Lower leg skin (tissue), 4 donors: Measurements from ENCODE around the gene BBOF1. TPM values are rescaled to one million over a fixed set of nuclear protein-coding genes. Genes with fewer than 3 reads are reported as not detected.
A peak's percentile ranks its signal among the peaks of the same experiment; 100 is the strongest.

Source experiments
- DNase-seq, 2 donors: peaks; one replicate each; pipeline ENCODE4 v3.0.0-alpha.2; 2019; ENCODE audit warnings: low spot score in 2 of 2
- H3K4me3 ChIP-seq: fragments of 200-600 bp; sonication (generic); 2 replicates; pipeline ENCODE4 v1.5.1; 2017; ENCODE audit warnings: mild to moderate bottlenecking, low read depth; ENCODE audit not compliant: poor library complexity, severe bottlenecking
- POLR2A ChIP-seq, 2 donors: fragments of 450-650 bp; IDR thresholded peaks; one replicate each; pipeline ENCODE4 v1.6.1; 2016 to 2017; ENCODE audit warnings: antibody characterized with exemption in 2 of 2, mild to moderate bottlenecking in 1 of 2, moderate library complexity in 1 of 2
- WGBS, 2 donors: methylation state at CpG; one replicate each; pipeline ENCODE4 v1.1.5; 2018; 5-methylcytosine and 5-hydroxymethylcytosine counted together
- intact Hi-C: fragments of 100-400 bp; cut with DNase I; formaldehyde crosslinking; loops from one replicate; pipeline ENCODE4 v1.15.0; 2023; ENCODE audit warnings: low total_unique reads
- total RNA-seq, 4 donors: library from RNA; depleted of rRNA; stranded (reverse); fragments of >200 nt; gene quantifications; one replicate each; pipeline ENCODE4 v1.1.0, GENCODE V29; 2016
- TF ChIP-seq, protein P1 (sequence below), 3 donors: fragments of 450-650 bp; IDR thresholded peaks; one replicate each; pipeline ENCODE4 v1.5.1; 2016; ENCODE audit warnings: antibody characterized with exemption in 3 of 3, mild to moderate bottlenecking in 3 of 3, moderate library complexity in 2 of 3

Gene BBOF1
- total RNA-seq, 4 donors from 2014 or later, result 2.1 to 9.1 (median 3.7) TPM

DNA sequence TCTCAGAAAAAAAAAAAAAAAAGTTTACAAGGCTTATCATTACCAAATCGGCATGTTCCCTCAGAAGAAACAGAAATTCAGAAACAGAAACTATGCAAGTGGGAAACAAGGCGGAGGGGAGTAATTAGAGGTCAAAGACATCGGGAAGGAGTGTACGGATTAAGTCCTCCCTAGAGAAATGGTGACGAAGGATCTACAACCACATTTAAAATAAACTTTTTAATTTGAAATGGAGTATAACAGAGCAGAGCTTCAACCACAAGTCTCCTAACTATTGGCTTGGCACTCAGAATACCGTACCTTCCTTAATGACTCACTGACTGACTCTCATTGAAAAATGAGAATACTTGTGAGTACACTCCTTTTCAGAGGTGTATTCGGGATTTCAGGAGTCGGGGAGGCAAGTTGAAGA lies 969 bp upstream of the BBOF1 start:
- TF ChIP-seq, protein P1, sequence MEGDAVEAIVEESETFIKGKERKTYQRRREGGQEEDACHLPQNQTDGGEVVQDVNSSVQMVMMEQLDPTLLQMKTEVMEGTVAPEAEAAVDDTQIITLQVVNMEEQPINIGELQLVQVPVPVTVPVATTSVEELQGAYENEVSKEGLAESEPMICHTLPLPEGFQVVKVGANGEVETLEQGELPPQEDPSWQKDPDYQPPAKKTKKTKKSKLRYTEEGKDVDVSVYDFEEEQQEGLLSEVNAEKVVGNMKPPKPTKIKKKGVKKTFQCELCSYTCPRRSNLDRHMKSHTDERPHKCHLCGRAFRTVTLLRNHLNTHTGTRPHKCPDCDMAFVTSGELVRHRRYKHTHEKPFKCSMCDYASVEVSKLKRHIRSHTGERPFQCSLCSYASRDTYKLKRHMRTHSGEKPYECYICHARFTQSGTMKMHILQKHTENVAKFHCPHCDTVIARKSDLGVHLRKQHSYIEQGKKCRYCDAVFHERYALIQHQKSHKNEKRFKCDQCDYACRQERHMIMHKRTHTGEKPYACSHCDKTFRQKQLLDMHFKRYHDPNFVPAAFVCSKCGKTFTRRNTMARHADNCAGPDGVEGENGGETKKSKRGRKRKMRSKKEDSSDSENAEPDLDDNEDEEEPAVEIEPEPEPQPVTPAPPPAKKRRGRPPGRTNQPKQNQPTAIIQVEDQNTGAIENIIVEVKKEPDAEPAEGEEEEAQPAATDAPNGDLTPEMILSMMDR (IDR thresholded peaks at IDR 0.05), result no peak
- TF ChIP-seq POLR2A (IDR thresholded peaks at IDR 0.05), result no peak
- intact Hi-C loops, result no loop called here
- no peak for DNase-seq
- H3K4me3 ChIP-seq, result peak overlapping the region; percentile 88
- WGBS, 2 donors, result 0 to 2% methylated on average over 8 of the region's 8 CpGs

DNA sequence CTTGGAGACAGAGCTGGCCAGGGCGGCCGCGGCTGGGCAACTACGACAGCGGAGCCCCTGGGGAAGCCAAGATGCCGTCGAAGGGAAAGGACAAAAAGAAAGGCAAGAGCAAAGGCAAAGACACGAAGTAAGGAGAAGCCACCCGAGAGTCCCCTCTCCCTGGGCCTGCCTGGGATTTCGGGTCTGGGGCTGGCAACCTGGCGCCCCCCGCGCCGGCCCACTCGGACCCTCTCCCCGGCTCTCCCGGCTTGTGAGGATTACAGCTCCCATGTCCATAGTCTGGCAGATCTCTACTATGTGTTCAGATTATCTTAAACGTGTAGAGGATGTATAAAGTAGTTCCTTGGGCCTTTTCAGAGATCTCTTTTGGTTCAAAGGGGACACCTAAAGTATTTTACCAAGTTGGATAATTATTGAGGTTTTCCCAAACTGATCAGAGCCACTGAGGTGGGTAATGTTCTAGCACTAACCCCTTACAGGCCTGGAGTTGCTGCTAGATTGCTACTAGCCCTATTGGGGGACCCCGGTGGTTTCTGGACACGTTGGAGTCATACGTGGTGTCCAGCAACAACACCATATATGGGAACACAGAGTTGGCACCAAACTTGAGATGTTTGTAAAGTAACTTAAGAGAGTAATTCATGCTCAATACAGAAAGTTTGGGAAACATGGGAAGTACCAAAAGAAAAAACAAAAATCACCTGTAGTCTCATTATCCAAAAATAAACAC lies 424 bp downstream of the BBOF1 start:
- 2% methylated on average over 18 to 21 of the region's 21 CpGs for whole genome bisulfite sequencing, 2 donors
- intact Hi-C loops, result no loop called here
- H3K4me3 ChIP-seq, result peak overlapping the region; percentile 88
- DNase-seq, result no peak
- TF ChIP-seq POLR2A (IDR thresholded peaks at IDR 0.05), result no peak
- TF ChIP-seq, protein P1 (IDR thresholded peaks at IDR 0.05), result no peak

DNA sequence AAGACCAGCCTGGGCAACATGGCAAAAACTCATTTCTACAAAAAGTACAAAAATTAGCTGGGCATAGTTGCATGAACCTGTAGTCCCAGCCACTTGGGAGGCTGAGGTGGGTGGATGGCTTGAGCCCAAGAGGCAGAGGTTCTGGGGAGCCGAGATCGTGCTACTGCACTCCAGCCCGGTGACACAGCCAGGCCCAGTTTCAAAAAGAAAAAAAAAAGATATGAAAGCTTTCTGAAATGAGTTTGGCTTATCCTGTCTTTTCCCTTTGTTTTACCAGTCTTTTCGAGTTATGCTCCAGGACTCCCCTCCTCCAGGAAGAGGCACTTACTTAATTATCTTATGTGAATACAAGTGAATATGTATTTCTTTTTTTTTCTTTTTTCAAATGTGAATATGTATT lies 3.2 kb downstream of the BBOF1 start:
- WGBS, 2 donors, result 85 to 89% methylated on average over 4 of the region's 4 CpGs
- TF ChIP-seq, protein P1 (IDR thresholded peaks at IDR 0.05), result no peak
- H3K4me3 ChIP-seq, result no peak overlapping the region
- DNase-seq, result no peak
- intact Hi-C loops, result no loop called here

DNA sequence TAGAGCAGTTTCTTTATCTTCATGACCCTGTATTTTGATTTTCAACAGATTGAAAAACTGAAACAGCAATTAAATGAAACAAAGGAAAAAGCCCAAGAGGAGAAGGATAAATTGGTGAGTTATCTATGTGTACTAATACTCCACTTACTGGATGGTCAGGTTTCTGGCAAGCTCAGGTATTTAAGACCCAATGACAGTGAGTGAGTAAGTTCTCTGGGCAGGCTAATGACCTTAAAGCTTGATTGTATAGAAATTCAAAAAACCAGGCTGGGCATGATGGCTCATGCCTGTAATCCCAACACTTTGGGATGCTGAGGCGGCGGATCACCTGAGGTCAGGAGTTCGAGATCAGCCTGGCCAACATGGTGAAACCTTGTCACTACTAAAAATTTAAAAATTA lies 10.0 kb downstream of the BBOF1 start:
- 96 to 97% methylated on average over 3 of the region's 3 CpGs for WGBS, 2 donors
- intact Hi-C loops, result loop anchor here (5.0 kb wide), 1 partner anchor 1017 kb away; no protein-coding TSS in a partner anchor
- no peak for TF ChIP-seq POLR2A (IDR thresholded peaks at IDR 0.05)
- TF ChIP-seq, protein P1 (IDR thresholded peaks at IDR 0.05), result no peak
- no peak overlapping the region for H3K4me3 ChIP-seq
- no peak for DNase-seq

DNA sequence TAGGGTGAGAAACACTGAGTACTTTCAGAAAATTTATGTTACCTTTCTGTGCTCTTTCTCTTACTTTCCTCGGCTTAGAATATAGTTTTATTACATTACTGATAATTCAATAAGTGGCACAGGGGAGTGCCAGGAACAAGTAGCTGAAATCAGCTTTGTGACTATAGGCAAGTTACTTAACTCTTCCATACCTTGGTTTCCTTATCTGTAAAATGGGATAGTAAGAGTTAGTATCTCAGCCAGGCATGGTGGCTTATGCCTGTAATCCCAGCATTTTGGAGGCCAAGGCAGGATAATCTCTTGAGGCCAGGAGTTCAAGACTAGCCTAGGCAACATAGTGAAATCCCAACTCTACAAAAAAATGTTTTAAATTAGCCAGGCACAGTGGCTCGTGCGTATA lies 15.4 kb downstream of the BBOF1 start:
- no peak for DNase-seq
- no peak for TF ChIP-seq POLR2A (IDR thresholded peaks at IDR 0.05)
- TF ChIP-seq, protein P1 (IDR thresholded peaks at IDR 0.05), result no peak
- 74 to 88% methylated on average over 3 of the region's 3 CpGs for whole genome bisulfite sequencing, 2 donors
- intact Hi-C loops, result no loop called here
- H3K4me3 ChIP-seq, result no peak overlapping the region

DNA sequence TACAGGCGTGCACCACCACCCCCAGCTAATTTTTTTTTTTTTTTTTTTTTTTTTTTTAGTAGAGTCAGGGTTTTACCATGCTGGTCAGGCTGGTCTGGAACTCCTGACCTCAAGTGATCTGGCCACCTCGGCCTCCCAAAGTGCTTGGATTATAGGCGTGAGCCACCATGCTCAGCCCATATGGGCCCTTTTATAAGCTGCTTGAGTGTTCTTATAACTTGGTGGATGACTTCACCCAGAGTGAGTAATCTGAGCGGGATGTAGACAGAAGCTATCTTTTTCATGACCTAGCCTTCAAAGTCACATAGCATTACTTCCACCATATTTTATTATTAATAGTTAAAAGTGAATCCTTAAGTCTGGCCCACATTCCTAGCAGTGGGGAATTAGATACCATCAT lies 16.4 kb downstream of the BBOF1 start:
- intact Hi-C loops, result no loop called here
- no peak for DNase-seq
- H3K4me3 ChIP-seq, result no peak overlapping the region
- TF ChIP-seq POLR2A (IDR thresholded peaks at IDR 0.05), result no peak
- TF ChIP-seq, protein P1 (IDR thresholded peaks at IDR 0.05), result no peak
- WGBS, 2 donors, result 90 to 95% methylated on average over 4 of the region's 4 CpGs
